Prostate gland (tissue), 2 donors: Measurements from ENCODE around the gene ELP5.

Source experiments
- POLR2A ChIP-seq: fragments of 450-650 bp; IDR thresholded peaks from one replicate; pipeline ENCODE4 v1.6.1; 2016; ENCODE audit warnings: antibody characterized with exemption, mild to moderate bottlenecking
- POLR2AphosphoS5 ChIP-seq: sonication (generic); formaldehyde crosslinking; IDR thresholded peaks from one replicate; pipeline ENCODE4 v1.6.1; 2017; ENCODE audit warnings: antibody characterized with exemption
- TF ChIP-seq, protein P1 (sequence below), 4 experiments: fragments of 200-600 bp in 2 of 4; fragments of 450-650 bp in 2 of 4; sonication (generic) in 2 of 4; IDR thresholded peaks; 1 replicate in 3 of 4; 2 replicates in 1 of 4; pipeline ENCODE4 v1.5.1; 2016 to 2019; ENCODE audit warnings: antibody characterized with exemption in 4 of 4, mild to moderate bottlenecking in 2 of 4, moderate library complexity in 2 of 4

DNA sequence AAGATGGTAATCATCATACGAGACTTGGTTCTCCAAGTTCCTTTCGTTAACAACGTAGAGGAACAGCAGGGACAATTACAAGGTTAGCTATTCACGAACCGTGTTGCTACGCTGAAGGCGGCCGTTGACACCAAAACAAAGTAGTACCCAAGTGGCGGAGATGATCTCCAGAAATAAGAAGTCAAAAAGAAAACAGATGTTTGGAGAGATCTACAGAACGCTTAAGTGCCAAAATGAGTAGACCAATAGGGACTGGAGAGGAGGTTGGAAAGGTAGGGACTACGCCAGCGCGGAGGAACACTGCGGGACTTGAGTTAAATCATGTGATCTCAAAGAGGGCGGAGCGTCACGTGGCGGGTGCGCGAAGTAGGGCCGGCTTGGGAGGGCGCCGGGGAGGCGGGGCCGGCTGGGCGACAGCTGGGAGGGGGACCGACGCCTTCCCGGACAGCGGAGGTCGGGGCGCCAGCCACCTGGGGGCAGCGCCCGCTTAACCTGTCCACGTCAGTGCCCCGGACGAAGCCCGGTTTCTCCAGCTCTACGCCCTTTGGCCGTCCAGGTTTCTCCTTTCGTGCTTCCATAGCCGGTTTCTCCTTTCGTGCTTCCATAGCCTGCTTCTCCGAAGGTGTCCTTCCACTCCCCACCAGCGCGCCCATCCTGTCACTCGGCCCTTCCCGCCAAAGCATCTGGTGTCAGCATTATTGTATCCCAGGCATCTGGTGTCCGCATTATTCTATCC lies 9.1 kb upstream of the ELP5 start:
- TF ChIP-seq, protein P1, sequence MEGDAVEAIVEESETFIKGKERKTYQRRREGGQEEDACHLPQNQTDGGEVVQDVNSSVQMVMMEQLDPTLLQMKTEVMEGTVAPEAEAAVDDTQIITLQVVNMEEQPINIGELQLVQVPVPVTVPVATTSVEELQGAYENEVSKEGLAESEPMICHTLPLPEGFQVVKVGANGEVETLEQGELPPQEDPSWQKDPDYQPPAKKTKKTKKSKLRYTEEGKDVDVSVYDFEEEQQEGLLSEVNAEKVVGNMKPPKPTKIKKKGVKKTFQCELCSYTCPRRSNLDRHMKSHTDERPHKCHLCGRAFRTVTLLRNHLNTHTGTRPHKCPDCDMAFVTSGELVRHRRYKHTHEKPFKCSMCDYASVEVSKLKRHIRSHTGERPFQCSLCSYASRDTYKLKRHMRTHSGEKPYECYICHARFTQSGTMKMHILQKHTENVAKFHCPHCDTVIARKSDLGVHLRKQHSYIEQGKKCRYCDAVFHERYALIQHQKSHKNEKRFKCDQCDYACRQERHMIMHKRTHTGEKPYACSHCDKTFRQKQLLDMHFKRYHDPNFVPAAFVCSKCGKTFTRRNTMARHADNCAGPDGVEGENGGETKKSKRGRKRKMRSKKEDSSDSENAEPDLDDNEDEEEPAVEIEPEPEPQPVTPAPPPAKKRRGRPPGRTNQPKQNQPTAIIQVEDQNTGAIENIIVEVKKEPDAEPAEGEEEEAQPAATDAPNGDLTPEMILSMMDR (IDR thresholded peaks at IDR 0.05) = peak in 2 of 4 experiments; percentile 40 to 41
- TF ChIP-seq POLR2AphosphoS5 = peak; percentile 97
- peak; percentile 85 for TF ChIP-seq POLR2A
